K562 (cell line): ENCODE measurements around the gene BTBD10. TPM values are rescaled to one million over a fixed set of nuclear protein-coding genes. Genes with fewer than 3 reads are reported as not detected.
A peak's percentile ranks its signal among the peaks of the same experiment; 100 is the strongest.

Source experiments
- ATAC-seq: fragments of 200-7000 bp; cut with Tn5 transposase; 3 replicates; pipeline ENCODE4 v1.9.1; 2020; ENCODE audit warnings: moderate library complexity
- BruUV-seq: library from RNA; stranded (reverse); fragments of 400-500 nt; replicated peaks from 2 replicates; lab custom pipeline; 2021; lab: Mats Ljungman, UMichigan
- CTCF ChIA-PET: fragments of 300-600 bp; formaldehyde crosslinking; extraction: SDS; loops from one replicate; lab custom pipeline; 2021; ENCODE audit warnings: low intra/inter-chr PET ratio; lab: Yijun Ruan, JAX
- POLR2A ChIA-PET: fragments of 300-600, 350-650 bp; sonication (Branson Sonifier 250); formaldehyde crosslinking; extraction: SDS; loops from one replicate; lab custom pipeline; 2021; ENCODE audit warnings: antibody characterized with exemption, inconsistent platforms; lab: Yijun Ruan, JAX
- DNase-seq, 4 experiments: peaks; one replicate each; pipeline versions ENCODE4 v3.0.0 to v3.0.0-alpha.2; 2011 to 2018; ENCODE audit warnings: low spot score in 3 of 4, mixed read lengths in 3 of 4; ENCODE audit errors: extremely low read depth in 1 of 4
- FAIRE-seq: peaks from 2 replicates; lab custom pipeline; 2011; peaks lifted over from hg19 to GRCh38; lab: Jason Lieb, UNC
- H2AFZ ChIP-seq: 2 replicates; pipeline ENCODE4 v1.6.0; 2011; ENCODE audit warnings: low read depth, low read length, control low read depth, inconsistent platforms
- H3K27ac ChIP-seq: fragments of 200-600 bp; 3 replicates; pipeline ENCODE4 v1.8.0; 2011; ENCODE audit warnings: low read depth, mild to moderate bottlenecking, control low read depth, inconsistent platforms, low read length, moderate library complexity, mixed read lengths; ENCODE audit errors: extremely low read depth
- H3K27me3 ChIP-seq, 2 experiments: fragments of 300-600 bp in 1 of 2; 2 replicates in 1 of 2; 3 replicates in 1 of 2; pipeline versions ENCODE4 v1.6.0 to v1.8.0; 2011; ENCODE audit warnings: inconsistent platforms in 2 of 2, low read length in 2 of 2, mild to moderate bottlenecking in 1 of 2, mixed read lengths in 1 of 2, moderate library complexity in 1 of 2; ENCODE audit not compliant: control insufficient read depth in 2 of 2, insufficient read depth in 2 of 2
- H3K36me3 ChIP-seq: fragments of 300-600 bp; 3 replicates; pipeline ENCODE4 v1.8.0; 2011; ENCODE audit warnings: mild to moderate bottlenecking, low read length, inconsistent platforms; ENCODE audit not compliant: control insufficient read depth, insufficient read depth
- H3K4me1 ChIP-seq, 2 experiments: fragments of 200-600 bp in 1 of 2; replicated peaks in 1 of 2; 2 replicates in 1 of 2; 3 replicates in 1 of 2; pipeline versions ENCODE4 v1.5.1 to v1.8.0; 2011; ENCODE audit warnings: inconsistent platforms in 2 of 2, low read length in 2 of 2, mild to moderate bottlenecking in 1 of 2, mixed read lengths in 1 of 2, moderate library complexity in 1 of 2; ENCODE audit not compliant: control insufficient read depth in 2 of 2, insufficient read depth in 2 of 2
- H3K4me2 ChIP-seq: 2 replicates; pipeline ENCODE4 v1.6.1; 2011; ENCODE audit warnings: low read length, control low read depth, inconsistent platforms, mixed read lengths; ENCODE audit not compliant: insufficient read depth
- H3K4me3 ChIP-seq: fragments of 200-600 bp; sonication (generic), shearing (Covaris generic); 2 replicates; pipeline ENCODE4 v1.5.1; 2016; ENCODE audit warnings: control low read depth, inconsistent platforms
- H3K79me2 ChIP-seq: fragments of 200-600 bp; 3 replicates; pipeline ENCODE4 v1.8.0; 2011; ENCODE audit warnings: low read length, inconsistent platforms; ENCODE audit not compliant: control insufficient read depth, insufficient read depth
- H3K9ac ChIP-seq, 2 experiments: 2 replicates each; pipeline versions ENCODE4 v1.6.0 to v1.6.1; 2011; ENCODE audit warnings: low read depth in 2 of 2, low read length in 2 of 2, control low read depth in 1 of 2, inconsistent platforms in 1 of 2, mild to moderate bottlenecking in 1 of 2, mixed read lengths in 1 of 2; ENCODE audit not compliant: insufficient read depth in 1 of 2
- H3K9me1 ChIP-seq: one replicate; pipeline ENCODE4 v1.6.0; 2011; ENCODE audit warnings: inconsistent platforms, mild to moderate bottlenecking, low read length, moderate library complexity; ENCODE audit not compliant: control insufficient read depth, insufficient read depth
- H3K9me3 ChIP-seq: replicated peaks from 2 replicates; pipeline ENCODE4 v1.5.1; 2011; ENCODE audit warnings: low read depth, low read length, inconsistent platforms; ENCODE audit not compliant: control insufficient read depth, insufficient read depth
- H4K20me1 ChIP-seq: replicated peaks from 2 replicates; pipeline ENCODE4 v1.6.1; 2011; ENCODE audit warnings: low read length, inconsistent platforms, mixed read lengths; ENCODE audit not compliant: control insufficient read depth, insufficient read depth
- ATF3 ChIP-seq, 2 experiments: fragments of 450-650 bp in 1 of 2; sonication (generic) in 1 of 2; formaldehyde crosslinking in 1 of 2; IDR thresholded peaks in 1 of 2; conservative IDR thresholded peaks in 1 of 2; 2 replicates each; pipeline versions ENCODE4 v1.6.1 to v1.8.1; 2016 to 2023; ENCODE audit warnings: mild to moderate bottlenecking in 2 of 2, moderate library complexity in 2 of 2, inconsistent platforms in 1 of 2, missing genetic modification reagents in 1 of 2
- CC2D1A ChIP-seq: fragments of 450-650 bp; IDR thresholded peaks from 2 replicates; pipeline ENCODE4 v1.6.1; 2017; ENCODE audit warnings: mild to moderate bottlenecking
- CEBPB ChIP-seq: fragments of 450-650 bp; IDR thresholded peaks from 2 replicates; pipeline ENCODE4 v1.6.1; 2016; ENCODE audit warnings: missing genetic modification characterization, missing compliant biosample characterization
- CEBPG ChIP-seq, 3 experiments: fragments of 200-800 bp in 1 of 3; sonication (Bioruptor generic) in 1 of 3; sonication (generic) in 1 of 3; formaldehyde crosslinking in 1 of 3; IDR thresholded peaks in 2 of 3; conservative IDR thresholded peaks in 1 of 3; 2 replicates each; pipeline versions ENCODE4 v1.6.1 to v1.8.0; 2016 to 2022; ENCODE audit warnings: missing compliant biosample characterization in 2 of 3, missing genetic modification characterization in 2 of 3, mild to moderate bottlenecking in 1 of 3, missing genetic modification reagents in 1 of 3
- CXXC5 ChIP-seq: fragments of 250-450 bp; sonication (Bioruptor Pico); IDR thresholded peaks from 2 replicates; pipeline ENCODE4 v1.8.0; 2022; ENCODE audit warnings: inconsistent platforms, mild to moderate bottlenecking, moderate library complexity
- EP400 ChIP-seq: fragments of 450-650 bp; IDR thresholded peaks from 2 replicates; pipeline ENCODE4 v1.6.1; 2017; ENCODE audit warnings: antibody characterized with exemption, mild to moderate bottlenecking, moderate library complexity
- FOXJ2 ChIP-seq: fragments of 200-800 bp; sonication (Bioruptor generic); IDR thresholded peaks from 2 replicates; pipeline ENCODE4 v1.6.1; 2016; ENCODE audit warnings: missing genetic modification characterization, missing compliant biosample characterization
- GTF2E2 ChIP-seq: fragments of 200-800 bp; sonication (Bioruptor generic); IDR thresholded peaks from 2 replicates; pipeline ENCODE4 v1.6.1; 2016; ENCODE audit warnings: missing genetic modification characterization, missing compliant biosample characterization
- JUND ChIP-seq, 2 experiments: IDR thresholded peaks; 2 replicates in 1 of 2; 3 replicates in 1 of 2; pipeline ENCODE4 v1.6.1; 2011; ENCODE audit warnings: borderline replicate concordance in 2 of 2, low read depth in 2 of 2, low read length in 2 of 2, improper control_type of control experiment in 1 of 2, missing biosample characterization in 1 of 2, missing genetic modification characterization in 1 of 2, missing genetic modification reagents in 1 of 2
- L3MBTL2 ChIP-seq: fragments of 450-650 bp; IDR thresholded peaks from 2 replicates; pipeline ENCODE4 v1.6.1; 2016; ENCODE audit warnings: mild to moderate bottlenecking, moderate library complexity
- POLR2H ChIP-seq: IDR thresholded peaks from 2 replicates; pipeline ENCODE4 v1.6.1; 2016; ENCODE audit warnings: missing genetic modification characterization, low read depth, mild to moderate bottlenecking, control low read depth, missing compliant biosample characterization, moderate library complexity
- SMAD4 ChIP-seq: fragments of 250-450 bp; sonication (Bioruptor Pico); conservative IDR thresholded peaks from 2 replicates; pipeline ENCODE4 v1.8.0; 2021; ENCODE audit warnings: inconsistent platforms, mild to moderate bottlenecking, moderate library complexity
- SRSF9 ChIP-seq: fragments of 200-400 bp; formaldehyde crosslinking; IDR thresholded peaks from 2 replicates; pipeline ENCODE4 v1.6.1; 2017; ENCODE audit warnings: low read depth, low read length, borderline replicate concordance
- TAF15 ChIP-seq: fragments of 200-400 bp; formaldehyde crosslinking; IDR thresholded peaks from 2 replicates; pipeline ENCODE4 v1.6.1; 2017; ENCODE audit warnings: mild to moderate bottlenecking, low read depth, low read length, moderate library complexity
- TOE1 ChIP-seq, 2 experiments: fragments of 450-650 bp in 1 of 2; sonication (generic) in 1 of 2; formaldehyde crosslinking in 1 of 2; IDR thresholded peaks; 2 replicates each; pipeline versions ENCODE4 v1.7.1 to v1.8.0; 2016 to 2022; ENCODE audit warnings: borderline replicate concordance in 2 of 2, mild to moderate bottlenecking in 2 of 2, antibody characterized with exemption in 1 of 2, inconsistent platforms in 1 of 2, low read depth in 1 of 2, missing genetic modification reagents in 1 of 2, moderate library complexity in 1 of 2
- TRIM24 ChIP-seq, 2 experiments: fragments of 450-650 bp; IDR thresholded peaks; 2 replicates each; pipeline ENCODE4 v1.6.1; 2016
- ZNF175 ChIP-seq: fragments of 200-800 bp; sonication (Bioruptor generic); IDR thresholded peaks from 2 replicates; pipeline ENCODE4 v1.6.1; 2016; ENCODE audit warnings: low read depth, mild to moderate bottlenecking, missing genetic modification characterization, missing compliant biosample characterization
- ZNF253 ChIP-seq: fragments of 250-450 bp; sonication (Bioruptor Pico); conservative IDR thresholded peaks from 2 replicates; pipeline ENCODE4 v1.6.1; 2021; ENCODE audit warnings: mild to moderate bottlenecking
- ZNF551 ChIP-seq: fragments of 250-450 bp; sonication (Bioruptor Pico); IDR thresholded peaks from 2 replicates; pipeline ENCODE4 v1.5.0; 2021; ENCODE audit warnings: mild to moderate bottlenecking, moderate library complexity
- ZNF699 ChIP-seq: fragments of 250-450 bp; sonication (Bioruptor Pico); IDR thresholded peaks from 2 replicates; pipeline ENCODE4 v1.8.0; 2021; ENCODE audit warnings: mild to moderate bottlenecking, moderate library complexity; ENCODE audit not compliant: insufficient replicate concordance
- ZSCAN32 ChIP-seq: fragments of 450-650 bp; formaldehyde crosslinking; IDR thresholded peaks from 2 replicates; pipeline ENCODE4 v1.4.0; 2020; ENCODE audit warnings: mild to moderate bottlenecking, moderate library complexity
- WGBS: fragments of 100-300 bp; shearing (Covaris generic); methylation state at CpG from one replicate; pipeline ENCODE4 v1.1.6; 2016; ENCODE audit warnings: low coverage, mixed read lengths; ENCODE audit not compliant: insufficient coverage; ENCODE audit errors: missing lambda C conversion rate; 5-methylcytosine and 5-hydroxymethylcytosine counted together
- in situ Hi-C: fragments of 300-500 bp; cut with MboI; formaldehyde crosslinking; loops from 4 replicates; pipeline ENCODE4 v1.15.0; 2018; ENCODE audit warnings: inconsistent platforms, mixed read lengths
- intact Hi-C: fragments of 100-400 bp; cut with micrococcal nuclease; formaldehyde crosslinking; loops from 2 replicates; pipeline ENCODE4 v1.14.2; 2022
- polyA plus RNA-seq, 8 experiments: library from polyadenylated mRNA; depleted of rRNA in 4 of 8; stranded (reverse) in 5 of 8; unstranded in 3 of 8; fragments of >200 nt; fragmentation: Nextera tagmentation in 2 of 8; fragmentation: Illumina TruSeq in 1 of 8; extraction: Ambion mirVana in 2 of 8; extraction: Trizol in 1 of 8; gene quantifications; 2 replicates each; pipeline versions ENCODE4 v1.2.1 to v1.2.3, GENCODE V29; 2011 to 2014; ENCODE audit warnings: inconsistent platforms in 1 of 8, missing spikeins in 1 of 8
- total RNA-seq, 7 experiments: library from RNA; depleted of rRNA in 6 of 7; stranded (reverse); fragments of >200 nt in 6 of 7; fragmentation: Illumina TruSeq in 2 of 7; extraction: Trizol in 2 of 7; gene quantifications; 2 replicates each; pipeline versions ENCODE4 v1.2.1 to v1.2.3, GENCODE V29; 2011 to 2021; ENCODE audit warnings: low replicate concordance in 1 of 7

Gene BTBD10
- total and polyA plus RNA-seq, 9 of the 15 experiments (the other 6 are each of a cell fraction or from before 2014, with no cell fraction given) = 11.6 to 22.8 (median 16.3) TPM

- CTCF ChIA-PET = no interaction called here
- intact Hi-C loops = no loop called here
- Histone ChIP-seq H2AFZ (no peak overlapping the region), H3K36me3 (no peaks in the 10 kb centered on the region), H3K4me1 (no peaks in the 10 kb centered on the region), H3K9ac (no peak overlapping the region), H3K79me2 (peaks cover 3% of the 10 kb centered on the region; the same call in 1 of the 3 replicates), H3K4me2 (no peak overlapping the region), H3K27ac (no peak overlapping the region; the same call in 2 of the 3 replicates), H3K27me3 (no peaks in the 10 kb centered on the region), H3K9me1 (no peaks in the 10 kb centered on the region), H4K20me1 (no peaks in the 10 kb centered on the region), H3K9me3 (no peaks in the 10 kb centered on the region), H3K4me3 (no peak overlapping the region)
- 30% methylated on average over 2 of the region's 2 CpGs for WGBS
- POLR2A ChIA-PET = interaction anchor here (2.2 kb wide), 1 partner anchor 14 kb away, joined by 9 read pairs; the partner anchor contains the start of gene BTBD10
- ATAC-seq = peak; percentile 78
- peak in 2 of 4 experiments; percentile 10 to 11 for DNase-seq
- in situ Hi-C loops = no loop called here
- no TSS peak for BruUV-seq
- FAIRE-seq = no peak
- TF ChIP-seq TOE1 (IDR thresholded peaks at IDR 0.05; ENCODE audit: borderline replicate concordance) = no peak
- TF ChIP-seq TOE1 (CRISPR knock-in tag; IDR thresholded peaks at IDR 0.05; ENCODE audit: borderline replicate concordance, low read depth) = no peak
- TF ChIP-seq TRIM24 (IDR thresholded peaks at IDR 0.05) = peak; percentile 69 to 75
- no peak for TF ChIP-seq ZNF253
- peak; percentile 75 for TF ChIP-seq CEBPB (tag)
- TF ChIP-seq TAF15 = no peak
- TF ChIP-seq ZSCAN32 (CRISPR knock-in tag) = peak; percentile 92
- TF ChIP-seq GTF2E2 (tag) = no peak
- peak; percentile 17; the same call in 1 of the 2 replicates for TF ChIP-seq CXXC5 (CRISPR knock-in tag)
- TF ChIP-seq EP400 = peak; percentile 21; the same call in 1 of the 2 replicates
- peak; percentile 65; the same call in 1 of the 2 replicates for TF ChIP-seq SMAD4
- TF ChIP-seq SRSF9 = no peak
- TF ChIP-seq JUND (IDR thresholded peaks at IDR 0.05; ENCODE audit: borderline replicate concordance, low read depth, low read length) = peak; percentile 51; the same call in 1 of the 2 replicates
- peak; percentile 28; the same call in 1 of the 3 replicates for TF ChIP-seq JUND (tag; IDR thresholded peaks at IDR 0.05; ENCODE audit: borderline replicate concordance, low read depth, low read length)
- TF ChIP-seq FOXJ2 (tag) = 0 out of 2 replicates have a peak, but pooled peaks have one; percentile 58
- TF ChIP-seq CC2D1A = peak; percentile 18; the same call in 1 of the 2 replicates
- peak; percentile 35; the same call in 1 of the 2 replicates for TF ChIP-seq ZNF175
- peak; percentile 92 for TF ChIP-seq ATF3 (IDR thresholded peaks at IDR 0.05)
- no peak for TF ChIP-seq ATF3 (CRISPR knock-in tag; conservative IDR thresholded peaks at IDR 0.05)
- TF ChIP-seq L3MBTL2 = peak; percentile 19; the same call in 1 of the 2 replicates
- 0 out of 2 replicates have a peak, but pooled peaks have one; percentile 18 for TF ChIP-seq POLR2H (tag)
- TF ChIP-seq ZNF551 (CRISPR knock-in tag) = no peak
- TF ChIP-seq CEBPG (CRISPR knock-in tag; IDR thresholded peaks at IDR 0.05) = peak; percentile 85
- TF ChIP-seq CEBPG (tag; conservative IDR thresholded peaks at IDR 0.05 in 1 of 2, IDR thresholded peaks at IDR 0.05 in 1 of 2) = peak; percentile 90 to 93
- TF ChIP-seq ZNF699 (CRISPR knock-in tag) = no peak
Observed at GRCh38 chr11:13448876-13449275, 14.1 kb downstream of the BTBD10 start.
